BJ (cell line): Measurements from ENCODE around the gene SNX10. TPM values are rescaled to one million over a fixed set of nuclear protein-coding genes. Genes with fewer than 3 reads are reported as not detected.
A peak's percentile ranks its signal among the peaks of the same experiment; 100 is the strongest.

Experiments
- CTCF ChIA-PET: fragments of 350-600 bp; formaldehyde crosslinking; extraction: SDS; loops from one replicate; lab custom pipeline; 2021; ENCODE audit warnings: antibody characterized with exemption, inconsistent platforms; lab: Yijun Ruan, JAX
- POLR2A ChIA-PET: fragments of 300-600 bp; sonication (Branson Sonifier 250); formaldehyde crosslinking; extraction: SDS; loops from one replicate; lab custom pipeline; 2021; ENCODE audit warnings: antibody characterized with exemption; lab: Charles Lee
- DNase-seq: peaks from one replicate; pipeline ENCODE4 v3.0.0-alpha.2; 2011; ENCODE audit warnings: low read depth
- H3K27me3 ChIP-seq: 2 replicates; pipeline ENCODE4 v1.6.0; 2011; ENCODE audit warnings: low read length; ENCODE audit not compliant: control insufficient read depth, insufficient read depth
- H3K36me3 ChIP-seq: 2 replicates; pipeline ENCODE4 v1.5.1; 2011; ENCODE audit warnings: low read length; ENCODE audit not compliant: control insufficient read depth, insufficient read depth
- H3K4me3 ChIP-seq: 2 replicates; pipeline ENCODE4 v1.5.1; 2011; ENCODE audit warnings: low read depth, mild to moderate bottlenecking, control low read depth, low read length
- CTCF ChIP-seq: IDR thresholded peaks from 2 replicates; pipeline ENCODE4 v1.5.1; 2011; ENCODE audit warnings: low read depth, mild to moderate bottlenecking, control low read depth, inconsistent platforms, low read length, moderate library complexity; ENCODE audit not compliant: insufficient read depth
- polyA plus RNA-seq: library from polyadenylated mRNA; depleted of rRNA; stranded (reverse); fragments of >200 nt; gene quantifications from 2 replicates; pipeline ENCODE4 v1.2.3, GENCODE V29; 2011

SNX10 gene
- polyA plus RNA-seq, 1 experiment: not detected

DNA sequence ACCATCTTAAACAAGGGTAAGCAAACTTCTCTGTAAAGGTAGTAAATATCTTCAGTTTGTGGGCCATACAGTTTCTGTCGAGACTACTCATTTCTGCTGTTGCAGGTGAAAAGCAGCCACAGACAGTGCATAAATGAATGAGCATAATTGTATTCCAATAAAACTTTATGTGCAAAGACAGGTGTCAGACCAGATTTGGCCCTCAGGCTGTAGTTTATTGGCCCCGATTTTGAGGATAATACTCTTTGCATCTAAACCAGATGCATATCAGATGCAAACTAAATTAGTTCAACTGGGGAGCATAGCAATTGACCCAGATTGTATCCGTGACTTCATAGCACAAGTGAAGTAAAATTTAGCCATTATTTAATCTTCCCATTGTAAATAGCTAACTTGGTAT is 70.0 kb downstream of the SNX10 start:
- ChIA-PET CTCF (interaction anchor here (6.3 to 8.6 kb wide), 2 partner anchors 271 to 467 kb away, joined by 88 to 145 read pairs; no protein-coding TSS in a partner anchor), POLR2A (no interaction called here)

DNA sequence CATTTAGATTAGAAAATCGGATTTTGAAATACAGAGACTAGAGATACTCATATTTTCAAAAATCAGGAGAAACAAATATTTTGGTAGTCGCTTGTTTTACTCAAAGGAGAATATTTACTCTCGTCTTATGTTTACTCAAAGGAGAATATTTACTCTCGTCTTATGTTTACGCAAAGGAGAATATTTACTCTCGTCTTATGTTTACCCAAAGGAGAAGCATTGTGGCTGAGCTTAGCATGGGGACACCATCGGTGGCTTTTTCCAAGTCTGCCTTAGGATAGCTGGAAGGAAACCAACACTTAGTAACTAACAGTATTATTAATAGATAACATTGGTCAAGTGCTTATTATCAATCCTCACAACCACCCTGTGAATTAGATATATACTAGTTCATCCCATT is 71.8 kb downstream of the SNX10 start:
- H3K36me3 ChIP-seq: no peaks in the 10 kb centered on the region
- TF ChIP-seq CTCF: no peak
- ChIA-PET CTCF (interaction anchor here (0.6 to 8.6 kb wide), 6 partner anchors 11 to 469 kb away, joined by 3 to 145 read pairs (median 12); no protein-coding TSS in a partner anchor), POLR2A (no interaction called here)
- H3K27me3 ChIP-seq: no peaks in the 10 kb centered on the region
- no peak overlapping the region for H3K4me3 ChIP-seq
- no peak for DNase-seq

More for the DNA sequence above, 70.0 kb downstream of the SNX10 start:
- no peaks in the 10 kb centered on the region for H3K36me3 ChIP-seq
- TF ChIP-seq CTCF: no peak
- no peak overlapping the region for H3K4me3 ChIP-seq
- DNase-seq: no peak
- H3K27me3 ChIP-seq: no peaks in the 10 kb centered on the region

GRCh38 chr7:26365077-26365900 is 73.6 kb downstream of the SNX10 start:
- POLR2A ChIA-PET: no interaction called here
- no peak overlapping the region for H3K4me3 ChIP-seq
- CTCF ChIA-PET: interaction anchor here (0.6 to 8.6 kb wide), 41 partner anchors 9 to 1732 kb away, joined by 3 to 145 read pairs (median 4); partner anchors contain the start of genes HOXA3 and HOXA5
- 0 out of 2 replicates have a peak, but pooled peaks cover under 1% of the 10 kb centered on the region for H3K27me3 ChIP-seq
- no peaks in the 10 kb centered on the region for H3K36me3 ChIP-seq
- TF ChIP-seq CTCF: peak; percentile 71
- peak; percentile 13 for DNase-seq

- Histone ChIP-seq H3K4me3 (no peak overlapping the region), H3K27me3 (0 out of 2 replicates have a peak, but pooled peaks cover 1% of the 10 kb centered on the region), H3K36me3 (no peaks in the 10 kb centered on the region)
- no peak for DNase-seq
- POLR2A ChIA-PET: no interaction called here
- CTCF ChIA-PET: interaction anchor here (0.6 to 8.6 kb wide), 30 partner anchors 8 to 1731 kb away, joined by 3 to 145 read pairs (median 6); partner anchors contain the start of genes HOXA3 and HOXA5
- TF ChIP-seq CTCF: no peak
Measured at GRCh38 chr7:26365901-26366275, 74.2 kb downstream of the SNX10 start.

- H3K4me3 ChIP-seq: no peak overlapping the region
- ChIA-PET POLR2A (no interaction called here), CTCF (interaction anchor here (0.6 to 8.6 kb wide), 5 partner anchors 19 to 794 kb away, joined by 3 to 145 read pairs (median 17); no protein-coding TSS in a partner anchor)
- no peak for TF ChIP-seq CTCF
- peaks cover 1% of the 10 kb centered on the region; the same call in 1 of the 2 replicates for H3K27me3 ChIP-seq
- no peaks in the 10 kb centered on the region for H3K36me3 ChIP-seq
- no peak for DNase-seq
Measured at GRCh38 chr7:26367219-26367711, 75.6 kb downstream of the SNX10 start.
